Measurements from ENCODE around the gene MTERF2.

Gene MTERF2

DNA sequence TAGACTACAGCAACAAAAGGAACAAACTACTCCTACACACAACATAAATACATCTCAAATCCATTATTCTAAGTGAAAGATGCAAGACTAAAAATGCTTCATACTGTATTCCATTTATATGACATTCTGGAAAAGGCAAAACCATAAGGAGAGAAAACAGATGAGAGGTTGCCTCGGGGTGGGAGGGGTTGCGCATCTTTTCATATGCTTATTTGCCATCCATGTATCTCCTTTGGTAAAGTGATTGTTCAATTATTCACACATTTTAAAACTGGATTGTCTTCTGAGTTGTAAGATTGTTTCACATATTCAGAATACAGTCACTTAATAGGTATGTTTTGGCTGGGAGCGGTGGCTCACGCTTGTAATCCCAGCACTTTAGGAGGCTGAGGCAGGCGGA lies 36.4 kb downstream of the MTERF2 start:
- Histone ChIP-seq H3K27ac (replicated peaks) (no peak overlapping the region), H3K4me3 (replicated peaks; ENCODE audit: insufficient read depth, low read length) (no peak overlapping the region), H3K27me3 (ENCODE audit: insufficient read depth, poor library complexity, severe bottlenecking) (peaks cover 13% of the 10 kb centered on the region)
- DNase-seq (ENCODE audit: low read depth in 1 of 2, low spot score in 1 of 2) = no peak
- TF ChIP-seq SPI1 (IDR thresholded peaks at IDR 0.05; ENCODE audit: borderline replicate concordance, low read depth) (no peak), CTCF (IDR thresholded peaks at IDR 0.05; ENCODE audit: insufficient read depth, low read length) (no peak), POLR2AphosphoS5 (IDR thresholded peaks at IDR 0.05; ENCODE audit: low read depth) (no peak), GABPA (IDR thresholded peaks at IDR 0.05; ENCODE audit: low read depth) (no peak)
- TF ChIP-seq, protein P1, sequence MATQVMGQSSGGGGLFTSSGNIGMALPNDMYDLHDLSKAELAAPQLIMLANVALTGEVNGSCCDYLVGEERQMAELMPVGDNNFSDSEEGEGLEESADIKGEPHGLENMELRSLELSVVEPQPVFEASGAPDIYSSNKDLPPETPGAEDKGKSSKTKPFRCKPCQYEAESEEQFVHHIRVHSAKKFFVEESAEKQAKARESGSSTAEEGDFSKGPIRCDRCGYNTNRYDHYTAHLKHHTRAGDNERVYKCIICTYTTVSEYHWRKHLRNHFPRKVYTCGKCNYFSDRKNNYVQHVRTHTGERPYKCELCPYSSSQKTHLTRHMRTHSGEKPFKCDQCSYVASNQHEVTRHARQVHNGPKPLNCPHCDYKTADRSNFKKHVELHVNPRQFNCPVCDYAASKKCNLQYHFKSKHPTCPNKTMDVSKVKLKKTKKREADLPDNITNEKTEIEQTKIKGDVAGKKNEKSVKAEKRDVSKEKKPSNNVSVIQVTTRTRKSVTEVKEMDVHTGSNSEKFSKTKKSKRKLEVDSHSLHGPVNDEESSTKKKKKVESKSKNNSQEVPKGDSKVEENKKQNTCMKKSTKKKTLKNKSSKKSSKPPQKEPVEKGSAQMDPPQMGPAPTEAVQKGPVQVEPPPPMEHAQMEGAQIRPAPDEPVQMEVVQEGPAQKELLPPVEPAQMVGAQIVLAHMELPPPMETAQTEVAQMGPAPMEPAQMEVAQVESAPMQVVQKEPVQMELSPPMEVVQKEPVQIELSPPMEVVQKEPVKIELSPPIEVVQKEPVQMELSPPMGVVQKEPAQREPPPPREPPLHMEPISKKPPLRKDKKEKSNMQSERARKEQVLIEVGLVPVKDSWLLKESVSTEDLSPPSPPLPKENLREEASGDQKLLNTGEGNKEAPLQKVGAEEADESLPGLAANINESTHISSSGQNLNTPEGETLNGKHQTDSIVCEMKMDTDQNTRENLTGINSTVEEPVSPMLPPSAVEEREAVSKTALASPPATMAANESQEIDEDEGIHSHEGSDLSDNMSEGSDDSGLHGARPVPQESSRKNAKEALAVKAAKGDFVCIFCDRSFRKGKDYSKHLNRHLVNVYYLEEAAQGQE (IDR thresholded peaks at IDR 0.05; ENCODE audit: insufficient replicate concordance, low read depth) = no peak

DNA sequence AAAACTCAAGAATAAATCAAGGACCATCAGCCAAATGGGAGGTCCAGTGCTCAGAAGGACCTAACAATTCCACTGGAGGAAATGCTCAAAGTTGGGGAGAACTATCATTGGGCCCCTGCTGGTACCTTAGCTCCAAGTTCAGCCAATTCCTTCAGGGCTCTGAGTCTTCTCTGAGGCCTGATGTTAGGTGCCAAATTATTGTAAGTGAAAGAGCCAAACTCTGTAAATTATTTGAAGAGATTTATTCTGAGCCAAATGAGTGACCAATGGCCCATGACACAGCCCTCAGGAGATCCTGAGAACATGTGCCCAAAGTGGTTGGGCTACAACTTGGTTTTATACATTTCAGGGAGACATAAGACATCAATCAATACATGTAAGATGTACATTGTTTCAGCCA lies 39.5 kb downstream of the MTERF2 start:
- no peak for DNase-seq (ENCODE audit: low read depth in 1 of 2, low spot score in 1 of 2)
- Histone ChIP-seq H3K27me3 (ENCODE audit: insufficient read depth, poor library complexity, severe bottlenecking) (peaks cover 5% of the 10 kb centered on the region), H3K4me3 (replicated peaks; ENCODE audit: insufficient read depth, low read length) (no peak overlapping the region), H3K27ac (replicated peaks) (no peak overlapping the region)
- TF ChIP-seq SPI1 (IDR thresholded peaks at IDR 0.05; ENCODE audit: borderline replicate concordance, low read depth) (no peak), CTCF (IDR thresholded peaks at IDR 0.05; ENCODE audit: insufficient read depth, low read length) (no peak), POLR2AphosphoS5 (IDR thresholded peaks at IDR 0.05; ENCODE audit: low read depth) (no peak), GABPA (IDR thresholded peaks at IDR 0.05; ENCODE audit: low read depth) (no peak)
- TF ChIP-seq, protein P1 (IDR thresholded peaks at IDR 0.05; ENCODE audit: insufficient replicate concordance, low read depth) = no peak

- H3K27ac ChIP-seq (replicated peaks) = no peak overlapping the region
- DNase-seq (ENCODE audit: low read depth in 1 of 2, low spot score in 1 of 2) = no peak
- TF ChIP-seq, protein P1 (IDR thresholded peaks at IDR 0.05; ENCODE audit: insufficient replicate concordance, low read depth) = no peak
- TF ChIP-seq POLR2AphosphoS5 (IDR thresholded peaks at IDR 0.05; ENCODE audit: low read depth) (no peak), GABPA (IDR thresholded peaks at IDR 0.05; ENCODE audit: low read depth) (no peak), CTCF (IDR thresholded peaks at IDR 0.05; ENCODE audit: insufficient read depth, low read length) (no peak), SPI1 (IDR thresholded peaks at IDR 0.05; ENCODE audit: borderline replicate concordance, low read depth) (no peak)
- H3K27me3 ChIP-seq (ENCODE audit: insufficient read depth, poor library complexity, severe bottlenecking) = no peaks in the 10 kb centered on the region
- no peak overlapping the region for H3K4me3 ChIP-seq (replicated peaks; ENCODE audit: insufficient read depth, low read length)
Observed at GRCh38 chr12:106945261-106945851, 41.6 kb downstream of the MTERF2 start.
